ENCODE measurements around the gene NKX2-4.

DNA sequence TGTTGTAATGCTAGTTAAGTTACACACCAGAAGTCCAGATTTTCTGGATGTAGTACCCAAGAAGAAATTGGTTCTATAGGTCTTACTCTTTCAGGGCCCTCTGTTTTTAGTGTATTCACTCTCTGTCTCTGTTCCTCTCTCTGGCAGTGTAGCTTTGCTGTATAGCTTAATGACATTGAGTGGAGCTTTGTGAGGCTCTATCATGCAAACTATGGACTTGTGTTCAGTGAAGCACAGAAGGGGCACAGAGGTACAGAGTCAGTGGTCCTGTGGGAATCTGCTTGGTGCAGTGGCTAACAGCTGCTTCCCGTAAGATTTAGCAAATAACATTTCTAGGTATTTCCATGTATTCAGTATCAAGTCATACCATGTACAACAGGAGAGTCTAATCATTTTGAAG lies 26.1 kb downstream of the NKX2-4 start:
- TF ChIP-seq, protein P1, sequence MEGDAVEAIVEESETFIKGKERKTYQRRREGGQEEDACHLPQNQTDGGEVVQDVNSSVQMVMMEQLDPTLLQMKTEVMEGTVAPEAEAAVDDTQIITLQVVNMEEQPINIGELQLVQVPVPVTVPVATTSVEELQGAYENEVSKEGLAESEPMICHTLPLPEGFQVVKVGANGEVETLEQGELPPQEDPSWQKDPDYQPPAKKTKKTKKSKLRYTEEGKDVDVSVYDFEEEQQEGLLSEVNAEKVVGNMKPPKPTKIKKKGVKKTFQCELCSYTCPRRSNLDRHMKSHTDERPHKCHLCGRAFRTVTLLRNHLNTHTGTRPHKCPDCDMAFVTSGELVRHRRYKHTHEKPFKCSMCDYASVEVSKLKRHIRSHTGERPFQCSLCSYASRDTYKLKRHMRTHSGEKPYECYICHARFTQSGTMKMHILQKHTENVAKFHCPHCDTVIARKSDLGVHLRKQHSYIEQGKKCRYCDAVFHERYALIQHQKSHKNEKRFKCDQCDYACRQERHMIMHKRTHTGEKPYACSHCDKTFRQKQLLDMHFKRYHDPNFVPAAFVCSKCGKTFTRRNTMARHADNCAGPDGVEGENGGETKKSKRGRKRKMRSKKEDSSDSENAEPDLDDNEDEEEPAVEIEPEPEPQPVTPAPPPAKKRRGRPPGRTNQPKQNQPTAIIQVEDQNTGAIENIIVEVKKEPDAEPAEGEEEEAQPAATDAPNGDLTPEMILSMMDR (IDR thresholded peaks at IDR 0.05): no peak
- TF ChIP-seq POLR2A (IDR thresholded peaks at IDR 0.05) (no peak), EP300 (IDR thresholded peaks at IDR 0.05) (no peak)
